Loucy (cell line): ENCODE data around the gene C1orf52.

ENCODE experiments used
- CTCF ChIP-seq: fragments of 200-600 bp; sonication (generic); conservative IDR thresholded peaks from 2 replicates; pipeline ENCODE4 v1.5.1; 2014; ENCODE audit warnings: mild to moderate bottlenecking, antibody characterized with exemption, low read length
- EZH2phosphoT487 ChIP-seq: fragments of 200-600 bp; IDR thresholded peaks from 2 replicates; pipeline ENCODE4 v1.6.1; 2018; ENCODE audit warnings: antibody characterized with exemption, mild to moderate bottlenecking, moderate library complexity, borderline replicate concordance

- no peak for TF ChIP-seq CTCF
- no peak for TF ChIP-seq EZH2phosphoT487
Measured at GRCh38 chr1:85264150-85264549, 4.7 kb upstream of the C1orf52 start.
